Measurements from ENCODE around the gene SCPEP1.
"Not testable (repeated sequence)": the region's sequence is repeated elsewhere in the genome, so short reads cannot be mapped to it uniquely, and the experiment has no call there.

The SCPEP1 gene

GRCh38 chr17:56977673-56978395 lies at the start of gene SCPEP1:
Gene SCPEP1 (plus strand): TSS chr17:56978131. CDS start chr17:56978160, 29 bp downstream.
- FAIRE-seq: no peak

GRCh38 chr17:56928586-56928985 lies 49.3 kb upstream of the SCPEP1 start:
- FAIRE-seq: no peak

GRCh38 chr17:56929362-56929969 lies 48.5 kb upstream of the SCPEP1 start:
- peak; percentile 74 for FAIRE-seq

GRCh38 chr17:56930739-56931337 lies 47.1 kb upstream of the SCPEP1 start:
- FAIRE-seq: no peak

DNA sequence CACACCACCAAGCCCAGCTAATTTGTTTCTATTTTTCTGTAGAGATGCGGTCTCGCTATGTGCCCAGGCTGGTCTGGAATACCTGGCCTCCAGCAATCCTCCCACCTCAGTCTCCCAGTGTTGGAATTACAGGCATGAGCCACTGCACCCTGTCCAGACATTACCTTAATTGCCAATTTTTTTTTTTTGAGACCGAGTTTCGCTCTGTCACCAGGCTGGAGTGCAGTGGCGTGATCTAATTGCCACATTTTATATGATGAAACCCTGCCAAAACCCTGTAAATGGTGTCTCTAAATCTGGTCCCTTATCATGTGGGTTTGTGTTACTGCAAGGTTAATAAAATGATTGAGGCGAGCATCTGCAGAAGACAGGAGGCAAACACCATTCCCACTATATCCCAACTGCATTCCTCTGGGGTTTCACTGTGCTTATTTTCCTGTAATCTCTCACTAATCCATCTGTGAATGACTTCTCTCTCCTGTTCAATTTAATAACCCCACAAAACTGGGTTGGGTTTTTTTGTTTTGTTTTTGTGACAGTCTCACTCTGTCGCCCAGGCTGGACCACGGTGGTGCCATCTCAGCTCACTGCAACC lies 44.7 kb upstream of the SCPEP1 start:
- FAIRE-seq: no peak

GRCh38 chr17:56933868-56934267 lies 44.1 kb upstream of the SCPEP1 start:
- no peak for FAIRE-seq

DNA sequence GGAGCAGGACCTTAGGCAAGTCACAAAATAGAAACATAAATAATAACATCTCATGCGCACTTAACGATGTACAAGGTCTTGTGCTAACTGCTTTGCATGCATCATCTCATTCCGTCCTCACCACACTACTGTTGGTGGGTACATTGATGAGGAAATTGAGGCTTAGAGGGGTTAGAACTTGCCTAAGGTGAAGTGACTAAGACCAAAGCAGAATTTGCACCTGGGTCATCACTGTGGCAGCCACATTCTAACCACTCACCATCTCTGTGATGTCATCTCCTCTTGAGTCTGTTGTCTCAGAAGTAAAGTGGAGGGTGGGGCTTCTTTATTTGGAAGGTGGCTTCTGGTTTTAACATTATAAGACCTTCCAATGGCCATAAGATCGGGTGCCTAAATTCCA lies 43.7 kb upstream of the SCPEP1 start:
- FAIRE-seq: no peak

GRCh38 chr17:56935461-56935860 lies 42.5 kb upstream of the SCPEP1 start:
- FAIRE-seq: no peak

DNA sequence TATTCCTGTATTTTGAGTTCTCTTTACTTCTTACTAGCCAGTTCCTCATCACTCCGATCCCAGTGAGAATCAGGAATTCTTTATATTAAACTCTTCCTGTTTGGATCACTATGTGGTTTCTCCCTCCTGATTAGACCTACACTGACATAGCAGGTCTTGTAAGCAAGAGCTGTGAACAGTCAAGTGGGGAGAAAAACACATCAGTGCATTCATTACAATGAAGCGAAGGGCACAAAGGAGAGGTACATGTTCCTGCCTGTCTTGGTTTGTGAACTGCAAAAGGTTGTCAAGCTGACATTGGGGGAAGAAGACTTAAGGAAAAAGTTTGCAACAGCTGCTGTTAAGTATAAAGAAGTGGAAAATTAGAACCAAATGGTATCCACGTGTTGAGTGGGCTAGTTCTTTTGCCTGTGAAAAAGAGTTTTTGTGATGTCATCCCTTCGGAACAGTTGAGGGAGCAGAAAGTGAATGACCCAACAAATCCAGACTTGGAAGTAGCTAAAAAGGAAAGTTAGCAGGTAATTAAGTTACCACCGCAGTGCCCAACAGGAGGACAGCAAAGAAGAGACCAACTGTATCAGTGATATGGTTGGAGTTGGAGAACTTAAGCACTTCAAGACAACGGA lies 41.1 kb upstream of the SCPEP1 start:
- no peak for FAIRE-seq

GRCh38 chr17:56937687-56938086 lies 40.2 kb upstream of the SCPEP1 start:
- FAIRE-seq: no peak

GRCh38 chr17:56938206-56938605 lies 39.7 kb upstream of the SCPEP1 start:
- FAIRE-seq: not testable (repeated sequence)

DNA sequence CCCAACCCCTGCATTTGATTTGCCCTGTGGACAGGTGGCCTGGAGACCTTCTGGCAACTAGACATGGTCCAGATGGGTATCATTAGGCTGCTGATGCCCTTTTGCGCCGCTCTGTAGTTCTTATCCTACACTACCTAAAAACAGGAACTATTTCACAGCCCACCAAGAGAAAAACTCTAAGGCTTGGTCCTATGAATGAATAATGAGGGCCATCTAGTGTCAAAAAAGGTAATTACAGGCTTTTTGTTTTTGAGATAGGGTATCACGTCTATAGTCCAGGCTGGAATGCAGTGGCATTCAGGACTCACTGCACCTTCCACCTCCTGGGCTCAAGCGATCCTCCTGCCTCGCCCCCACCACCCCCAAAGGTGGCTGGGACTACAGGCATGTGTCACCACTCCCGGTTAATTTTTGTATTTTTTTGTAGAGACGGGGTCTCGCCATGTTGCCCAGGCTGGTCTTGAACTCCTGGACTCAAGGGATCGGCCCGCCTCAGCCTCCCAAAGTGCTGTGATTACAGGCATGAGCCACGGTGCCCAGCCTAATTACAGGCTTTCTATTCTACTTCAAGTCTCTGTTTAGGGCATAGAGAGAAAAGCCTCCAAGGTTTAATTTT lies 38.0 kb upstream of the SCPEP1 start:
- no peak for FAIRE-seq

GRCh38 chr17:56943505-56944125 lies 34.3 kb upstream of the SCPEP1 start:
- no peak for FAIRE-seq

GRCh38 chr17:56945938-56946505 lies 31.9 kb upstream of the SCPEP1 start:
- no peak for FAIRE-seq

DNA sequence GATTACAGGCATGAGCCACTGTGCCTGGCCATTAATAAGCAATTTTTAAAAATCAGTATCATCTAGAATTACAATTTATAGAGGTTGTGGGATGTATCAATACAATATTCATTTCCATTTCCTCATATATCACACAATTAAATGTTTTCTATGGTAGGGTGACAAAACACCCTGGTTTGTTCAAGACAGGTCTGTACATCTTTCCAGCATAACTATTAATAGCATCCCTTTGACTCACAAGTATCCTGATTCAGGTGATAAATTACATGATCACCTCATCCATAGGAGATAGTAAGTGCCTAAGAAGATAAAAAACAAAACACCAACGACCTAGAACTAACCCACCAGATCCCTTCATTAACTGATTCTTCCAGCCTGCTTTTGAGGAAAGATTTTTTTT lies 30.2 kb upstream of the SCPEP1 start:
- no peak for FAIRE-seq

DNA sequence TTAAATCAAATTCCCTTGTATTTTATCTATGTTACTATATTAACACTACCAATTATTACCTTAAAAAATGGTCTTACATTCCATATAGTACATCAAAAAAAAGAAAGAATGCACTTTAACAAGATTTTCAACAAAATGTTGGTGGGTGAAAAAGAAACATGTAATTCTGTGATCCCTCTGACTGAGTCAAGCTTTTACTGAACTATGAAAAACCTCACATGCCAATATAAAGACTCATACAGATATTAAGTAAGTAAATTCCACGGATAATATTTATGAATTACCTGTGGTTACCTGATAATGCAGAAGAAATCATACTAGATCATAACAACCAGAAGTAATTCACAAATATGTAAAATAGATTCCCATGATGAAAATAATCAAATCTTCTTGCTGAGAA lies 29.4 kb upstream of the SCPEP1 start:
- FAIRE-seq: no peak

GRCh38 chr17:56949595-56949994 lies 28.3 kb upstream of the SCPEP1 start:
- FAIRE-seq: no peak

GRCh38 chr17:56956992-56957391 lies 20.9 kb upstream of the SCPEP1 start:
- no peak for FAIRE-seq

- FAIRE-seq: peak; percentile 65
These were observed 17.1 kb upstream of the SCPEP1 start, which contains the start of gene COIL for GRCh38 chr17:56960596-56961538. Gene COIL (minus strand): TSS chr17:56961050. CDS start chr17:56961019, 31 bp downstream.

- not testable (repeated sequence) for FAIRE-seq
These were observed 12.7 kb upstream of the SCPEP1 start for GRCh38 chr17:56965241-56965640.

DNA sequence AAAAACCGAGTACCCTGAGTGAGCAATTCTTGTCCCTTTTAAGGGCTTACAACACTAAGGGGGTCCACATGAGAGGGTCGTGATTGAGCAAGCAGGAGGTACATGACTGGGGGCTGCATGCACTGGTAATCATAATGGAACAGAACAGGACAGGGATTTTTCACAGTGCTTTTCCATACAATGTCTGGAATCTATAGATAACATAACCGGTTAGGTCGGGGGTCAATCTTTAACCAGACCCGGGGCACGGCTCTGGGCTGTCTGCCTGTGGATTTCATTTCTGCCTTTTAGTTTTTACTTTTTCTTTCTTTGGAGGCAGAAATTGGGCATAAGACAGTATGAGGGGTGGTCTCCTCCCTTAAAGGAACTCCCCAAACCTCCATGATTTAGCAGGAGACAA lies 12.2 kb upstream of the SCPEP1 start:
- not testable (repeated sequence) for FAIRE-seq

All from G401.6 (cell line).